Measurements from ENCODE around the gene MRPS18A. TPM values are rescaled to one million over a fixed set of nuclear protein-coding genes. Genes with fewer than 3 reads are reported as not detected.

MRPS18A gene
- total and polyA plus RNA-seq, 2 of the 13 experiments (the other 11 are each of a cell fraction or from before 2014, with no cell fraction given): 87.8 to 89.1 TPM

- TF ChIP-seq PRDM4 (CRISPR knock-in tag; IDR thresholded peaks at IDR 0.05; ENCODE audit: borderline replicate concordance) (no peak), HNF4A (CRISPR knock-in tag; IDR thresholded peaks at IDR 0.05) (no peak), HNF4G (IDR thresholded peaks at IDR 0.05; ENCODE audit: borderline replicate concordance, low read depth, low read length) (no peak; the same call in 1 of the 2 replicates), HNF4G (CRISPR knock-in tag; IDR thresholded peaks at IDR 0.05; ENCODE audit: borderline replicate concordance, low read depth) (no peak), ZFYVE20 (CRISPR knock-in tag; IDR thresholded peaks at IDR 0.05; ENCODE audit: borderline replicate concordance, low read depth) (0 out of 2 replicates have a peak, but pooled peaks have one; percentile 85), ZNF607 (CRISPR knock-in tag; IDR thresholded peaks at IDR 0.05; ENCODE audit: borderline replicate concordance) (peak; percentile 78; the same call in 1 of the 2 replicates), AGO1 (IDR thresholded peaks at IDR 0.05; ENCODE audit: low read depth, low read length, poor library complexity, severe bottlenecking) (peak; percentile 96), ELF4 (CRISPR knock-in tag; IDR thresholded peaks at IDR 0.05; ENCODE audit: borderline replicate concordance) (no peak), ZNF703 (CRISPR knock-in tag; IDR thresholded peaks at IDR 0.05; ENCODE audit: borderline replicate concordance) (no peak), HOXD1 (CRISPR knock-in tag; IDR thresholded peaks at IDR 0.05) (peak; percentile 60; the same call in 1 of the 2 replicates), ZNF614 (CRISPR knock-in tag; IDR thresholded peaks at IDR 0.05; ENCODE audit: borderline replicate concordance) (peak; percentile 28; the same call in 1 of the 2 replicates), ARHGAP35 (CRISPR knock-in tag; IDR thresholded peaks at IDR 0.05; ENCODE audit: borderline replicate concordance) (no peak), ZNF678 (CRISPR knock-in tag; IDR thresholded peaks at IDR 0.05) (no peak), RBFOX2 (IDR thresholded peaks at IDR 0.05; ENCODE audit: low read depth, low read length) (no peak), ZNF563 (CRISPR knock-in tag; IDR thresholded peaks at IDR 0.05) (no peak; the same call in 1 of the 2 replicates), ZUFSP (CRISPR knock-in tag; IDR thresholded peaks at IDR 0.05; ENCODE audit: borderline replicate concordance) (no peak), EED (CRISPR knock-in tag; IDR thresholded peaks at IDR 0.05) (no peak), EZH2 (conservative IDR thresholded peaks at IDR 0.05; ENCODE audit: low read depth, low read length) (no peak), SP4 (CRISPR knock-in tag; IDR thresholded peaks at IDR 0.05) (peak; percentile 56), SMAD9 (CRISPR knock-in tag; IDR thresholded peaks at IDR 0.05) (no peak), BCL6 (CRISPR knock-in tag; IDR thresholded peaks at IDR 0.05) (no peak), HOXA5 (CRISPR knock-in tag; IDR thresholded peaks at IDR 0.05) (0 out of 2 replicates have a peak, but pooled peaks have one; percentile 17), MEIS1 (CRISPR knock-in tag; IDR thresholded peaks at IDR 0.05; ENCODE audit: borderline replicate concordance) (peak; percentile 86)
- TF ChIP-seq, protein P1, sequence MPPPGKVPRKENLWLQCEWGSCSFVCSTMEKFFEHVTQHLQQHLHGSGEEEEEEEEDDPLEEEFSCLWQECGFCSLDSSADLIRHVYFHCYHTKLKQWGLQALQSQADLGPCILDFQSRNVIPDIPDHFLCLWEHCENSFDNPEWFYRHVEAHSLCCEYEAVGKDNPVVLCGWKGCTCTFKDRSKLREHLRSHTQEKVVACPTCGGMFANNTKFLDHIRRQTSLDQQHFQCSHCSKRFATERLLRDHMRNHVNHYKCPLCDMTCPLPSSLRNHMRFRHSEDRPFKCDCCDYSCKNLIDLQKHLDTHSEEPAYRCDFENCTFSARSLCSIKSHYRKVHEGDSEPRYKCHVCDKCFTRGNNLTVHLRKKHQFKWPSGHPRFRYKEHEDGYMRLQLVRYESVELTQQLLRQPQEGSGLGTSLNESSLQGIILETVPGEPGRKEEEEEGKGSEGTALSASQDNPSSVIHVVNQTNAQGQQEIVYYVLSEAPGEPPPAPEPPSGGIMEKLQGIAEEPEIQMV (CRISPR knock-in tag; IDR thresholded peaks at IDR 0.05; ENCODE audit: low read depth): peak; percentile 85; the same call in 1 of the 2 replicates
Measured at GRCh38 chr6:43668151-43669028, 19.2 kb downstream of the MRPS18A start (continued).

Measured in HepG2 (cell line).